Stimulated activated naive CD8-positive, alpha-beta T cell treated with anti-CD3 and anti-CD28 coated beads, Interleukin-15, Interleukin-2, amounts not matched to agents 100 ng/mL and 50 ng/mL, for 24 hours (primary cell): ENCODE results near the gene SCGN.

Experiments used
- H3K27ac Mint-ChIP-seq: one replicate; pipeline ENCODE4 v1.8.0; 2021; ENCODE audit warnings: mild to moderate bottlenecking, mixed read lengths
- H3K27me3 Mint-ChIP-seq: one replicate; pipeline ENCODE4 v1.8.0; 2021; ENCODE audit warnings: mixed read lengths
- H3K36me3 Mint-ChIP-seq: one replicate; pipeline ENCODE4 v1.8.0; 2021; ENCODE audit warnings: low read depth, mixed read lengths
- H3K4me1 Mint-ChIP-seq: one replicate; pipeline ENCODE4 v1.8.0; 2021; ENCODE audit warnings: low read depth, mixed read lengths
- H3K4me3 Mint-ChIP-seq: one replicate; pipeline ENCODE4 v1.8.0; 2021; ENCODE audit warnings: mild to moderate bottlenecking, mixed read lengths
- H3K9me3 Mint-ChIP-seq: one replicate; pipeline ENCODE4 v1.8.0; 2021; ENCODE audit warnings: mixed read lengths

SCGN gene

DNA sequence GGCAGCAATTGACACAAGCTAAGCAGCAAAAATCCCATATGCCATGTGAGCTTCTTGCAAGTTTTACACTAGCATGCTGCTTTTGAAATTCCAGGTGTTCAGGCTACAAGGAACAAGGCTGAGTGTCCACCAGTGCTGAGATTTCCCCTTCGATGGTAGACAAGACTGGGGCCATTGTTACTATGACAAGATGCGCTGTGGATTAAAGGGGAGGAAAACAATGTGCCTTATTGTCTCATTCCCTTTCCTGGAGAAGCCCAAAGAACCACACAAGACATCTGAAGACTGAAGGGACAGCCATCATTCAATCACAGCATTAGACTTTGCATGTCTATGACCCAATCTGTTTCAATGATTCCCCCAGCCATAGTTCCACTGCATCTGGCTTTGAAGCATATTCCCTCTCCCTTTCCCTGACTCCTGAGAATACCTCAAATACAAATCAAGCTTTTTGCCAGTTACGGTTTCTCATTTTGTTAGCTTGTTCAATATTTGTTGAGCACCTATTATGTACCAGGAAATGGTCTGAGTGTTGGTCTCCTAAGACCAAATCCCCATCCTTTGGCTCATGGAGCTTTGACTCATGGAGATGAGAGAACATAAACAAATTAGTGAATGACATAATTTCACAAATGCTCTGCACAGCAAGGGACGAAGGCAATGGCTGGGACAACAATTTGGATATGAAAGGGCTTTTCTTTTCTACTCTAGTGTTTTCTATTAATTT is 23.4 kb upstream of the SCGN start:
- Mint-ChIP-seq H3K36me3 (no peaks in the 10 kb centered on the region), H3K27ac (no peak overlapping the region), H3K27me3 (peaks cover 12% of the 10 kb centered on the region), H3K4me1 (no peaks in the 10 kb centered on the region), H3K9me3 (no peaks in the 10 kb centered on the region), H3K4me3 (no peak overlapping the region)

- no peaks in the 10 kb centered on the region for H3K4me1 Mint-ChIP-seq
- H3K36me3 Mint-ChIP-seq: no peaks in the 10 kb centered on the region
- H3K27ac Mint-ChIP-seq: no peak overlapping the region
- no peaks in the 10 kb centered on the region for H3K9me3 Mint-ChIP-seq
- no peak overlapping the region for H3K4me3 Mint-ChIP-seq
- H3K27me3 Mint-ChIP-seq: peaks cover 15% of the 10 kb centered on the region
Measured at GRCh38 chr6:25629198-25629576, 22.8 kb upstream of the SCGN start.

DNA sequence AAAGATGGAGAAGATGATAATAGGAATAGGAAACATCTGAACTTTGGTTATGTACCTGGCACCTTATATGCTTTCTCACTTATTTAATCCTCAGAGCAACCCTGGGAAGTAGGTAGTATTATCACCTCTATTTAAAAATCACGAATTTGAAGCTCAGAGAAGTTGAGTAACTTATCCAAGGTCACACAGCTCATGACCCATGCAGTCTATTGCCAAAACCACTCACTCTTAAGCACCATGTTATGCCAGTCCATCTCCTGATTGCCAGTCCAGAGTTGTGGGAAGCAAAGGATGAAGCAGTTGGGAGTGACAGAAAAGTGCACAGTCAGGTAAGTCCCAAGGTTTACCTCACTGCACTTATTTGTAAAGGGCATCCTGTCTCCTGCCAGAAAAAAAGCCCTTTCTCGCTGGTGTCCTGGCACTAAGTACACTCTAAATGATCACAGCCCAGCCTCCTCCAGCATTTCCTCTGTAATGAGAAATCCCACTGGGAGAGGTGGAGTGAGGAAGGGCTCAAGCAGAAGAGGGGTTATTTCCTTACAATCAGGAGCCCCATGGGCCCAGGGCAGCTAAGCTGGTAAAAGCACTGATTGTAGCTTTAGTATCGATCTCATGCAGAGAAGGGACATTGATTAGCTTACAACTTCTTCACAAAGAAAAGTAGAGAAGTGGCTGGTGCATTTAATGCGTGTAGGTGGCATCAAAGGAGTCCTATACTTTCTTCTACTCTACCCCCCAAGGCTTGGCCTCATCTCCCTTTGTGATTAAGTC is 21.3 kb upstream of the SCGN start:
- Mint-ChIP-seq H3K4me1 (no peaks in the 10 kb centered on the region), H3K27me3 (peaks cover 17% of the 10 kb centered on the region), H3K9me3 (no peaks in the 10 kb centered on the region), H3K36me3 (no peaks in the 10 kb centered on the region), H3K27ac (no peak overlapping the region), H3K4me3 (no peak overlapping the region)

DNA sequence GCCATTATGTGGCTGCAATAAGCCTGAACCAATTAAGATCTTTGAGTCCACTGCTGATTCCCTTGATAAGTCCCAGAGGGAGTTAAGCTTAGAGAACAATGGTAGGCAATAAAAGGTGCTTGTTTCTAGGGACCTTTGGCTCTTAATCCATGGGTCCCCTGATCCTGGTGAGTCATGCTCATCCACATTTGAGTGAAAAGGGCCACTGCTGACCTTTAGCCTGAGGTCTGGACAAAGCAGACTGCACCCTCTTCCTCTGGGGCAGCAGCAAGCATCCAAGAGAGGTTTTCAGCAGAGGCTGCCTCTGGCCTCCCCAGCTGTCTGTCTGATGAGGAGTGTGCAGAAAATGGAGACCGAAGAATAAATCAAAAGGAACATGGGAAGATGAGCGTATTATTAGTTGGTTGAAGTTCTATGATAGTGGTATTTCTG is 16.1 kb upstream of the SCGN start:
- Mint-ChIP-seq H3K4me1 (no peaks in the 10 kb centered on the region), H3K27me3 (peaks cover 23% of the 10 kb centered on the region), H3K4me3 (no peak overlapping the region), H3K27ac (no peak overlapping the region), H3K36me3 (no peaks in the 10 kb centered on the region), H3K9me3 (no peaks in the 10 kb centered on the region)

DNA sequence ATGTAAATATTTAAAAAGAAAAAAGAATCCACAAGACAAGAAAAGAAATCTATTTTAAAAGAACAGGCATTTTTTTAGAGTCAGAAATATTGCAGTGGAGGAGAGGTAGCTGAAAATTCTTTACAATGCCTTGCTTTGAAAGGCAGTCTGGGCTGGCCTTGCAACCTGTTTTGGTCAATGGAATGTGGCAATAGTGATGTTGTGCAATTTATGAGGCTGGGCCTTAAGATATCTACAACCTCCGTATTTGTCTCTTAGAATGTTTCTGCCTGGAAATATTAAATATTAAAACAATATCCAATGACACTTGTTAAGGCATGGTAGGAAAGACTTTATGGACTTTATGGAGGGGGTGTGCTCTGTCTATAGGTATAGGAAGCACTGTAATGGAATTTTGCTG is 14.8 kb upstream of the SCGN start:
- H3K4me1 Mint-ChIP-seq: no peaks in the 10 kb centered on the region
- no peak overlapping the region for H3K27ac Mint-ChIP-seq
- H3K27me3 Mint-ChIP-seq: peaks cover 28% of the 10 kb centered on the region
- H3K4me3 Mint-ChIP-seq: no peak overlapping the region
- no peaks in the 10 kb centered on the region for H3K9me3 Mint-ChIP-seq
- H3K36me3 Mint-ChIP-seq: no peaks in the 10 kb centered on the region

DNA sequence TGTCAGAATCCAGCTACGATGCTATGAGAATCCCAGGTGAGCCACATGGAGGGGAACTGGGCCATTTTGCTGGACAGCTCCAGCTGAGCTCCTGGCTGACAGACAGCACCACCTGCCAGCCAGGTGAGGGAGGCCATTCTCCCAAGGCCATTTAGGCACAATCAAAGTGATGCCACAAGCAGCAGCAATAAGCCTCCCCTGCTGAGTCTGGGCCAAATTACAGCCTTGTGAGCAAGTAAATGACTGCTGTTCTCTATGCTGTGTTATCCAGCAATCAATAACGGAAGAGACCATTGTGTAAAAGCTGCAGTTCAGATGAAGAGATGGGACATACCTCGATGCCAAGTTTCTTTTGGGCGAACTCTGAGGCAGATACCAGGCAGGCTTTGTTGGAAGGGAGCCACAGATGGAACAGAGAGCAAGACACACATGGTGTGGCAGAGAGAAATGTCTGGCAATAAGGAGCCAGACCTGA is 14.0 kb upstream of the SCGN start:
- H3K27me3 Mint-ChIP-seq: peaks cover 36% of the 10 kb centered on the region
- no peaks in the 10 kb centered on the region for H3K9me3 Mint-ChIP-seq
- H3K27ac Mint-ChIP-seq: no peak overlapping the region
- no peaks in the 10 kb centered on the region for H3K36me3 Mint-ChIP-seq
- no peak overlapping the region for H3K4me3 Mint-ChIP-seq
- no peaks in the 10 kb centered on the region for H3K4me1 Mint-ChIP-seq

- no peaks in the 10 kb centered on the region for H3K9me3 Mint-ChIP-seq
- no peak overlapping the region for H3K4me3 Mint-ChIP-seq
- H3K27me3 Mint-ChIP-seq: peaks cover 44% of the 10 kb centered on the region
Measured at GRCh38 chr6:25639653-25640052, 12.4 kb upstream of the SCGN start.

GRCh38 chr6:25640446-25640845 is 11.6 kb upstream of the SCGN start:
- no peak overlapping the region for H3K27ac Mint-ChIP-seq
- no peak overlapping the region for H3K4me3 Mint-ChIP-seq
- H3K4me1 Mint-ChIP-seq: no peaks in the 10 kb centered on the region
- peaks cover 49% of the 10 kb centered on the region for H3K27me3 Mint-ChIP-seq
- H3K36me3 Mint-ChIP-seq: no peaks in the 10 kb centered on the region
- H3K9me3 Mint-ChIP-seq: no peaks in the 10 kb centered on the region

More at GRCh38 chr6:25639653-25640052, 12.4 kb upstream of the SCGN start:
- no peaks in the 10 kb centered on the region for H3K4me1 Mint-ChIP-seq
- H3K36me3 Mint-ChIP-seq: no peaks in the 10 kb centered on the region
- no peak overlapping the region for H3K27ac Mint-ChIP-seq

- Mint-ChIP-seq H3K36me3 (no peaks in the 10 kb centered on the region), H3K9me3 (no peaks in the 10 kb centered on the region), H3K4me3 (no peak overlapping the region), H3K4me1 (no peaks in the 10 kb centered on the region), H3K27ac (no peak overlapping the region), H3K27me3 (peaks cover 53% of the 10 kb centered on the region)
Measured at GRCh38 chr6:25640891-25641290, 11.1 kb upstream of the SCGN start.

GRCh38 chr6:25641377-25641776 is 10.6 kb upstream of the SCGN start:
- H3K27me3 Mint-ChIP-seq: peaks cover 58% of the 10 kb centered on the region
- H3K27ac Mint-ChIP-seq: no peak overlapping the region
- no peak overlapping the region for H3K4me3 Mint-ChIP-seq
- H3K9me3 Mint-ChIP-seq: no peaks in the 10 kb centered on the region
- no peaks in the 10 kb centered on the region for H3K36me3 Mint-ChIP-seq
- H3K4me1 Mint-ChIP-seq: no peaks in the 10 kb centered on the region

- Mint-ChIP-seq H3K4me1 (no peaks in the 10 kb centered on the region), H3K27ac (no peak overlapping the region), H3K36me3 (no peaks in the 10 kb centered on the region), H3K9me3 (no peaks in the 10 kb centered on the region), H3K27me3 (peaks cover 63% of the 10 kb centered on the region), H3K4me3 (no peak overlapping the region)
Measured at GRCh38 chr6:25641940-25642666, 9.9 kb upstream of the SCGN start.

DNA sequence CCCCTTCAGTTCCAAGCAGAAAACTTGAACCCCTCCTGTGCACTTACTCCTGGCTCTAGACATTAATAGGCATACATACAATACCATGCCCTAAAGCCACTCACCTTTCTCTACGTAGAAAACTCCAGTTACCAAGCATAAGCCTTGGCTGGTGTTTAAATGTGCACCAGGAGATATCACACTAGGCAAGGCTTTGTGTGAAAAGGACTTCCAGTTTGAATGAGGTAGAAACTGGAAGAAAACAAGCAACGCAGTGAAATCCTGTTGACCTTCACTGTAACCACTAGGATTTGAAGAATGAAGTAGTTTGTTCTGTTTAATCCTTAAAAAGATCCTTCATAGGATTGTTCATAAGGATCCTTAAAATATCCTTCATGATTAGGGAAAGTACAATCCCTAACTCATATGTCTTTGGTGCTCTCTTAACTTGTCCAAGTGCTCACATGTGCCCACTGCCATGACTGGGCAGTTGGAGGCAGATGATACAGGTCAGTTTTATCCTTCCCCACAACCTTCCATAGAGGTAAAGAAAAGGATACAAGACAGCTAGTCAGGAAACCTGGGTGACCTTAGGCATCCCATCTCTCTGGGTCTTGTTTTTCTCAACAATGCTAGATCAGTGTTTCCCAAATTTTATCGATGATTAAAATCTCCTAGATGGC is 9.2 kb upstream of the SCGN start:
- H3K9me3 Mint-ChIP-seq: no peaks in the 10 kb centered on the region
- H3K27me3 Mint-ChIP-seq: peaks cover 63% of the 10 kb centered on the region
- H3K36me3 Mint-ChIP-seq: no peaks in the 10 kb centered on the region
- H3K4me3 Mint-ChIP-seq: no peak overlapping the region
- no peaks in the 10 kb centered on the region for H3K4me1 Mint-ChIP-seq
- no peak overlapping the region for H3K27ac Mint-ChIP-seq

GRCh38 chr6:25645916-25646315 is 6.1 kb upstream of the SCGN start:
- no peaks in the 10 kb centered on the region for H3K36me3 Mint-ChIP-seq
- no peaks in the 10 kb centered on the region for H3K4me1 Mint-ChIP-seq
- no peak overlapping the region for H3K27ac Mint-ChIP-seq
- H3K4me3 Mint-ChIP-seq: no peak overlapping the region
- no peaks in the 10 kb centered on the region for H3K9me3 Mint-ChIP-seq
- peaks cover 74% of the 10 kb centered on the region for H3K27me3 Mint-ChIP-seq

DNA sequence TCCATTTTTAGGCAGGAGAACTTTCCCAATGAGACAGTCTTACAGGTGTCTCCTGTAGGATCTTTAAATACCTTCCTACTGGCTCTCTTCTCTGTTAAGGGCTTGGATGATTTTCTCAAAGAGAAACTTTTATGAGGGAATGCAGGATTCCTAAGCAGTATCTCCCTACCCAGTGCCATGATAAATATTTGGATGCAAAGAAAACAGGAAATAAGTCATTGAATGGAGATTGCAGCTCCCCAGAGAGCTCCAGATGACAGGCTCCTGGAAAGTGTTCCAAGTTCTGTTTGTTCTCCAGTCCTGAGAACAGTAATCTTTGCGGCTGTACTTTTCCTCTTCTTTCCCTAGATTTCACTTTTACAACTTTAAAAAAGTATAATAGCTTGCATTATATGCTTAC is 2.4 kb upstream of the SCGN start:
- no peaks in the 10 kb centered on the region for H3K4me1 Mint-ChIP-seq
- peaks cover 70% of the 10 kb centered on the region for H3K27me3 Mint-ChIP-seq
- H3K9me3 Mint-ChIP-seq: no peaks in the 10 kb centered on the region
- no peak overlapping the region for H3K4me3 Mint-ChIP-seq
- no peaks in the 10 kb centered on the region for H3K36me3 Mint-ChIP-seq
- H3K27ac Mint-ChIP-seq: no peak overlapping the region

DNA sequence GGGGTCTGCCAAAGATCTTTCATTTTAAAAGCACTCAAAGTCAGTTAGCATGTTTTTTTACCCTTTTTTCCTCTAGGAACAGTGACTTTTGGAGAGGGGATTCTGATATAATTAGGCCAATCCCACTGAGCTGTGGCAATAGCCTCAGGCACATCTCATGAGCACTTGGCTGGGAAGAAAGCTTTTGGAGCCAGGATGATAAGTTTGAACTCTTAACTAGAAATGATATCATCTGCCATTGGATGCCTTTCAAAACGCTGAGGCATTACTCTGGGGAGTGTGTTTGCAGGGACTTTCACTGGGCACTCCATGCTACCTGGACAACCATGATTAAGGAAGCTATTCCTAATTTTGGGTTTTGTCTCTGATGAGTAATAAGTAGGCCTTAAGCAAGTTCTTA is 3.7 kb downstream of the SCGN start:
- Mint-ChIP-seq H3K27ac (no peak overlapping the region), H3K4me1 (no peaks in the 10 kb centered on the region), H3K9me3 (no peaks in the 10 kb centered on the region), H3K27me3 (peaks cover 58% of the 10 kb centered on the region), H3K36me3 (no peaks in the 10 kb centered on the region), H3K4me3 (no peak overlapping the region)
